SK-MEL-5 (cell line): ENCODE measurements around the gene METTL16. TPM values are rescaled to one million over a fixed set of nuclear protein-coding genes. Genes with fewer than 3 reads are reported as not detected.

Experiments
- DNase-seq: peaks from one replicate; pipeline ENCODE4 v3.0.0-alpha.2; 2016; ENCODE audit warnings: low read depth, low spot score
- in situ Hi-C: cut with HindIII; loops from 2 replicates; pipeline ENCODE4 v1.10.0; 2016; ENCODE audit warnings: low sequenced_read_pairs, high pct_unique_total_duplicates, low pct_unique_long_range_greater_than_20kb
- small RNA-seq, 2 experiments: library from RNA; depleted of rRNA; stranded (forward); fragments of <200 nt; gene quantifications; one replicate each; pipeline ENCODE3, GENCODE V24; 2014
- total RNA-seq: library from RNA; depleted of rRNA; stranded (reverse); fragments of >200 nt; shearing (Covaris generic); gene quantifications from 2 replicates; pipeline ENCODE4 v1.2.3, GENCODE V29; 2014; rRNA removed

METTL16 gene
- total RNA-seq, 1 experiment from 2014 or later = 31.8 TPM

GRCh38 chr17:2366747-2367494 lies 144.8 kb downstream of the METTL16 start:
- in situ Hi-C loops = no loop called here
- DNase-seq = peak; percentile 49

Small RNA genes lying within 50 kb of the gene (small RNA-seq; reads per million reads assigned to genes)
- gene AC006435.3 = 0 reads per million in 2 experiments
- 0 reads per million in 2 experiments for gene AC006435.4
- gene AC006435.5 = 0 reads per million in 2 experiments

Other genes starting within 250 kb of the METTL16 start
- 10.0 and 14.8 TPM in 2 replicates for gene SMG6, start 208.1 kb downstream of the METTL16 start, total RNA-seq
- gene SRR, start 207.9 kb downstream of the METTL16 start, total RNA-seq = 7.7 and 9.0 TPM in 2 replicates
- gene TSR1, start 175.4 kb downstream of the METTL16 start, total RNA-seq = 55.6 and 57.1 TPM in 2 replicates
- gene SGSM2, start 174.4 kb downstream of the METTL16 start, total RNA-seq = 32.3 and 33.5 TPM in 2 replicates
- 8.8 and 10.5 TPM in 2 replicates for gene MNT, start 110.8 kb downstream of the METTL16 start, total RNA-seq
- gene PAFAH1B1, start 81.8 kb upstream of the METTL16 start, total RNA-seq = 110 and 114 TPM in 2 replicates
- 56.1 and 63.6 TPM in 2 replicates for gene CLUH, start 199.9 kb upstream of the METTL16 start, total RNA-seq
- 0.29 and 0.58 TPM in 2 replicates for gene CCDC92B, start 237.8 kb upstream of the METTL16 start, total RNA-seq